ENCODE data around the gene PGS1. TPM values are rescaled to one million over a fixed set of nuclear protein-coding genes. Genes with fewer than 3 reads are reported as not detected.

Gene PGS1
- total RNA-seq, 1 donor from 2014 or later: 25.7 TPM

DNA sequence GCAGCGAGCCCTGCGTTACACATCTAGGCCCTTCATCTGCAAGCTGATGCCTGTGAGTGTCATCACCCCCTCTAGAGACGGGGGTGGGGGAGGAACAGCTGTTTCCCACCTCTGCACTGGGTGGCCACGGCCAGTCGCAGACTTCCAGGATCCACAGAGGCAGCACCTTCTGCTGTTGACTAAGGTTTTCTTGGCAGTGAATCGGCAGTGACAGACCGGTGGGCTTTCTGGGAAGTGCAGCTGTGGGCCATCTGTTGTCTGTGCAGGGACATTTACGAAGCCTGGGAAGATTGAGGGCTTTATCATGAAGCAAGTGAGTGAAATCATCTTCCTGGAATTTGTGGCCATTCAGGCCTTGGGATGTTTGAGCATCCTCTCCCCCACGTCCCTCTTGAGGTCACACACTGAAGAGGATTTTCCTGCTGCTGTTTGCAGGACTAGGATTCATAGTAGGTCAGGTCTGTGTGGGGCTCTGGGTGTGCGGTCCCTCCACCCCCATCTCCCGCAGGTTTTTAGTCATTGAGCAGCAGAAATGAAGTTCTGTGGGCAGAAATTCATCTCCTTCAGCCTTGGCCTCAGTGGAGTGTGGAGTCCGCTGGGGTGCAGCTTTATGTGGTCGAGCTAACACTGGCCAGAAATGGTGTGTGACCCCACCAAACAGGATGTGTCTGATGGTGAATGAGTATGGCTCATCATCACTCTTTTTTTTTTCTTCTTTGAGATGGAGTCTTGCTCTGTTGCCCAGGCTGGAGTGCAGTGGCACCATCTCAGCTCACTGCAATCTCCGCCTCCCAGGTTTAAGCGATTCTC, 12.0 kb downstream of the PGS1 start:
- DNase-seq: peak; percentile 49

DNA sequence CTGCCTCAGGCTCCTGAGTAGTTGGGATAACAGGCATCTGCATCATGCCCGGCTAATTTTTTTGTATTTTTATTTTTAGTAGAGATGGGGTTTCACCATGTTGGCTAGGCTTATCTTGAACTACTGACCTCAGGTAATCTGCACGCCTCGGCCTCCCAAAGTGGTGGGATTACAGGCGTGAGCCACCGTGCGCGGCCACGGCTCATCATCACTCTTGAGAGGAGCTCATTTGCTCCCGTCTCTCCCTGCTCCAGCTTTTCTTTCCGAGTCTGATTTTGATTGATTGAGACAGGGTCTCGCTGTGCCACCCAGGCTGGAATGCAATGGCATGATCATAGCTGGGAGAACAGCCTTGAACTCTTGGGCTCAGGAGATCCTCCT, 12.6 kb downstream of the PGS1 start:
- DNase-seq: no peak

- DNase-seq: no peak
Measured at GRCh38 chr17:78391843-78392242, 13.4 kb downstream of the PGS1 start.

DNA sequence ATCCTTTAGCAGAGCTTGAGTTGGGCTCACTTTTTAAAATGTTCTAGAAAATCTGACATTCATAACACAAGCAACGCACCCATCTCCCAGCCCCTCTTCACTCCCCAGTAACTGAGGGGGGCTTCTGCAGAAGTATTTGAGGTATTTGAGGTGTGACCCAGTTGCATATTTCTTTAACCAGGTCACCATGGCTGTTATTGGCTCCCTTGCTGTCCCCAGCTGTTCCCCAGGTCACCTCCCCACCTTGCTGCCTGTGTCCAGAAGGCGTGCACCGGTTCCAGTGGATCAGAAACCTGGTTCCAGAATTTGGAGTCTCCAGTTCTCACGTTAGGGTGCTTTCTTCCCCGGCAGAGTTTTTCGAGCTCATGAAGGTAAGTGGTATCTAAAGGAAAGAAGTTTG, 13.8 kb downstream of the PGS1 start:
- DNase-seq: no peak

GRCh38 chr17:78393575-78393974, 15.1 kb downstream of the PGS1 start:
- DNase-seq: no peak

GRCh38 chr17:78394209-78394608, 15.8 kb downstream of the PGS1 start:
- DNase-seq: no peak

- no peak for DNase-seq
Measured at GRCh38 chr17:78395155-78395554, 16.7 kb downstream of the PGS1 start.

- no peak for DNase-seq
Measured at GRCh38 chr17:78396441-78397337, 18.2 kb downstream of the PGS1 start.

GRCh38 chr17:78397681-78398101, 19.2 kb downstream of the PGS1 start:
- DNase-seq: no peak

GRCh38 chr17:78398390-78398789, 19.9 kb downstream of the PGS1 start:
- DNase-seq: no peak

DNA sequence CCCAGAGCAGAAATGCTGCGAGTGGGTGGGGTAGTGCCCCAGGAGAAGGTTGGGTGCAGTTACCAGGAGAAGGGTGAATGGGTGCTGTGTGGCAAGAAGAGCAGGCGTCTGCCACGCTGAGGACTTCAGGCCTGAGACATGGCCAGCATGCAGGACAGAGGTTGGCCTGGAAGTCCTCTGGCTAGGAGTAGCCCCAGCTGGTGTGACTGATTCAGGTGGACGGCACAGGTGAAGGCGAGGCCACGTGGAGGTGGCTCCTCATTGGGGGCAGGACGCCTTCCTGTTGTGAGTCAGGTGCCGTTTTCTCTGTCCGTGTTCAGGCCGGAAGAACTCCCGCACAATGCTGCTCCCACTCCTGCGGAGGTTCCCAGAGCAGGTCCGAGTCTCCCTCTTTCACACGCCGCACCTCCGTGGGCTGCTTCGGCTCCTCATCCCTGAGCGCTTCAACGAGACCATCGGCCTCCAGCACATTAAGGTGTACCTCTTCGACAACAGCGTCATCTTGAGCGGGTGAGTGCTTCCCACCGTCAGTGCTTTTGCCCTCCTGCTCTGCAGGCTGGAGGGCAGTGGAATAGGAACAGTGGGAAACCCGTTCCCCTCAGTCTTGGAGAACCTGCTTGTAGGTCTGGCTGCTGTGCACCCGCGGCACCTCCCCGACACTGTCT, 20.7 kb downstream of the PGS1 start:
- no peak for DNase-seq

DNA sequence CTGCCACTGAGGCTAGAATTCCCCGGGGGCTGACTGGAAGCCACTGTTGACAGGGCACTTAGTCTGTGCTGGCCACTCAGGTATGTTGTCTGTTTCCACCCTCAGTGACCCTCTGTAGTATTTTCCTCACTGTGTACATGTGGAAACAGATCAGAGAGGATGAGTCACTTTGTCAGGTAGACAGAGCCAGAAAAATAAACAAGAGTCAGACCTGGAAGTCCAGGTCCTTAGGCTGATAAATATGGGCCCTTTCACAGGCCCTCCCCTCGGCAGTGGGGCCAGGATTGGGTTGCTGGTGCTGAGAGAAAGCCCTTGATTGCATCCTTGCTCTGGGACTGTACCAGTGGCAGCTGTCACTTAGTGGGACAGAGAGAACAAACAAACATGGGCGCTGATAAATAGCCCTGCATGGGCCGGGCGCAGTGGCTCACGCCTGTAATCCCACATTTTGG, 21.3 kb downstream of the PGS1 start:
- DNase-seq: no peak

GRCh38 chr17:78400581-78401240, 22.3 kb downstream of the PGS1 start:
- no peak for DNase-seq

DNA sequence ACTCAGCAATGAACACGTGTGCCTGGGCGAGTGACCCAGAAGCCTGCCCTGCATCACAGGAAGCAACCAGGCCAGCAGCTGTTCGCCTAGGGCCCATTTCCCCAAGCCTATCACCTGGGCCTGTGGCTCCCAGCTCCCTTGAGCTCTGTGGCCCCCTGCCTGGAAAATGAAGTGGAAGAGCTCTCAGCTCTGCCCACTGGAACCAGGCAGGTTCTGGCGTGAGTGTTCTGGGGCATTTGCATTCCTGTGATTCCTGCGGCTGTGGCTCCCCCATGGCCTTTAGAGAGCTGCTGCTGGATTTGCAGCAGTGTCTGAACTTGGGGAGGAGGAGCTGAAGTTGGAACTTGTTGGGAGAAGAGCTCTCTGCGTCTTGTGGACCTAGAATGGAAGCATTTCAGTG, 22.8 kb downstream of the PGS1 start:
- no peak for DNase-seq

DNA sequence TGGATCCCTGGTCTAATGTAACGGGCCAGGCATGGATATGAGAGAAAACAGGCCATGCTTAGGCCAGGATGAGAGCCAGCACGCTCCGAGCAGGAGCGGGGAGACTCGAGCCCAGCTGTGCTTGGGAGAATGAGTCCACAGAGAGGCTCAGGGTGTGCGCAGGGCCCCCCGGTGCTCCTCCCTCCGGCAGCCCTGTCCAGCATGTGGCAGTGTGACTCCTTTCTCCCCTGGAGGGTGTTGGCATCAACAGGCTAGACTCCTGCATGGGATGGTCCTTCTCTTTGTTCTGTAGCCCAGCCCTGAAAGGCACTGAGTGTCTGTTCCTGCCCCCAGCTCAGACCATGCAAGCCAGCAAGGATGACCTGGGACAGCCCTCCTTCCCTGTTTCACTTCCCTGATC, 23.4 kb downstream of the PGS1 start:
- no peak for DNase-seq

- DNase-seq: no peak
Measured at GRCh38 chr17:78403822-78404221, 25.4 kb downstream of the PGS1 start.

GRCh38 chr17:78406396-78406795, 27.9 kb downstream of the PGS1 start:
- no peak for DNase-seq

- no peak for DNase-seq
Measured at GRCh38 chr17:78406920-78407319, 28.5 kb downstream of the PGS1 start.

DNA sequence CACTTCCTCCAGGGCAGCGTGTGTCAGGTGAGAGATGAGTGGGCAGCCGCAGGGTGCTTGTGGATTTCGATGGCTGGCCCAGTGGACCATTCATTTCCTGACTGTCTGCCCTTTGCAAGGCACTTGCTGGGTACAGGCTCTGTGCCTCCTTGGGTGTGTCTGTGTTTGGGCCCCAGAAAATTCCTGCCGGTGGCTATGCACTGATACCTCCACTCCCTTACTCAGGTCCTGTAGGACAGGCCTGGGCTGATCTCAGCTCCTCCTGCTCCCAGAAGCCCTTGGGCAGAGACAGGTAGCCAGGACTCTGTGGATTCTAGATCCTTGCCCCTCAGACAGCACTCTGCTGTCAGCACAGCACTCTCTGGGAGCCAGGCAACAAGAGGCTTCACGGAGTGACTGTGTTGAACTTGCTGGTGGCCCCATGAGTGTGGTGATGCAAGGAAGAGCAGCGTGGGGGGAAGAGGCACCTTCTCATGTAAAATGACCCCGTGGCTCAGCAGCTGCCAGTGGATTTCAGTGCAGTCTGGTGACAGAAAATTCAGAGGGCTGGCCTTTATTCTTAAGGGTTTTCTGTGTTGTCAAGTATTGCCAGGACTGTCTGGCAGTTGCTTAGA, 29.0 kb downstream of the PGS1 start:
- no peak for DNase-seq

DNA sequence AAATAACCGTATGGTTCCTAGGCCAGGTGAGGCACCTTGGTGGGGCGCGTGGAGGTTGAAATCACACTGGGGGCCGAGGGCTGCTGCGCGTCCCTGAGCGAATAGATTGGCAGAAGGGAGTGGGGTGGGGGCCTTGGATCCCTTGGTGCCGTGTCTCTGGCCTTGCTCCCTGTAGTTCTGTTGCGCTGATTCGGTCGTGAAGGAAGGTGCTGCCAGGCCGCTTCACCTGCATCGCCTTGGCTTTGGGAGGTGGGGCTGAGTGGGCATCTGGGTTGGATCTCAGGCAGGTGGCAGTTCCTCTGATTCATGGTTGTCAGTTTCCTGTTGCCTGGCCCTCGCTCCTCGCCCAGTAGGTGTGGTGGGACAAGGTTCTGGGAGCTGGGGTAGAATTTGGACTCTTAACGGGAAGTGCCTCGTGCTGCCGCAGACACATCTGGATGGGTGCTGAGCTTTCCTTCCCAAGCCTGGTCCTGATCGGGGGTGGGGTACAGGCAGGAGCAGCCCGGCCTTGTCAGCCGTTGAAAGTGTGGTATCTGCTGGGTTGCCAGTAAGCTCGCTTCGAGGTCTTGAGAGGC, 30.1 kb downstream of the PGS1 start:
- no peak for DNase-seq

- DNase-seq: no peak
Measured at GRCh38 chr17:78409191-78409928, 30.9 kb downstream of the PGS1 start.
